ENCODE results near the gene STX19. TPM values are rescaled to one million over a fixed set of nuclear protein-coding genes. Genes with fewer than 3 reads are reported as not detected.
A peak's percentile ranks its signal among the peaks of the same experiment; 100 is the strongest.

The STX19 gene
- total and polyA plus RNA-seq, 4 experiments from 2014 or later, result 0.39 TPM; not detected in 2

DNA sequence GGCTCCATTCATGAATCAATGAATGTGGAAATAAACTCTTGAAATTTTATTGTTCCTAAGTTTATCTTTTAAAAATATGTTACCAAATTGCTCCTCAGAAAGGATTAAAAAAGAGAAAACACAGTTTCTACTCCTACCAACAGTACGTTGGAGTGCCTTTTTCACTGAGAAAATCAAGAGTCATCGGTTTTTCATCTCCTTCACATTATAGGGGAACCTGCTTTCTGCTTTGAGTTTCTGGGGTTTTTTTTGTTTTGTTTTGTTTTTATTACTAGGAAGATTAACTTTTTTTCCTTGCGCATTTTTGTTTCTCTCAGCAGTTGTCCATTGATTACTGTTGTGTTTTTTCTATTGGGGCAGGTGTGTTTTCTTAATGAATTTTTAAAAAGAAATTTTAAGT lies 45.0 kb downstream of the STX19 start:
- Mint-ChIP-seq H3K36me3 (peaks cover 0 to 3% of the 10 kb centered on the region in 2 donors), H3K4me1 (peaks cover 11 to 26% (median 23%) of the 10 kb centered on the region in 4 donors), H3K4me3 (no peak overlapping the region), H3K9me3 (no peaks in the 10 kb centered on the region), H3K27me3 (no peaks in the 10 kb centered on the region), H3K27ac (no peak overlapping the region)
- intact Hi-C loops (cut with micrococcal nuclease), result no loop called here
- no peak overlapping the region for H3K27ac ChIP-seq (ENCODE audit: low read depth, low read length)
- ChIA-PET CTCF (ENCODE audit: partially characterized antibody) (no interaction called here), POLR2A (ENCODE audit: partially characterized antibody) (no interaction called here)
- no peak for DNase-seq
- no peaks in the 10 kb centered on the region for H3K27me3 ChIP-seq (ENCODE audit: insufficient read depth, low read length)
- no peaks in the 10 kb centered on the region for H3K36me3 ChIP-seq (ENCODE audit: insufficient read depth, low read length)
- peaks cover 16% of the 10 kb centered on the region for H3K4me1 ChIP-seq (ENCODE audit: insufficient read depth, low read length)
- no peak overlapping the region for H3K4me3 ChIP-seq (ENCODE audit: low read length in 2 of 2)
- no peaks in the 10 kb centered on the region for H3K9me3 ChIP-seq (ENCODE audit: control insufficient read depth in 1 of 2, low read length in 2 of 2)

- Histone ChIP-seq H3K9me3 (ENCODE audit: control insufficient read depth in 1 of 2, low read length in 2 of 2) (no peaks in the 10 kb centered on the region), H3K27ac (ENCODE audit: low read depth, low read length) (no peak overlapping the region), H3K4me3 (ENCODE audit: low read length in 2 of 2) (no peak overlapping the region), H3K27me3 (ENCODE audit: insufficient read depth, low read length) (no peaks in the 10 kb centered on the region), H3K4me1 (ENCODE audit: insufficient read depth, low read length) (peaks cover 16% of the 10 kb centered on the region), H3K36me3 (ENCODE audit: insufficient read depth, low read length) (no peaks in the 10 kb centered on the region)
- Mint-ChIP-seq H3K4me1 (peaks cover 11 to 26% (median 23%) of the 10 kb centered on the region in 4 donors), H3K36me3 (peaks cover 0 to 3% of the 10 kb centered on the region in 2 donors), H3K27me3 (no peaks in the 10 kb centered on the region), H3K27ac (peak overlapping the region in 5 of 7 donors; percentile 32 to 92 (median 65)), H3K9me3 (no peaks in the 10 kb centered on the region), H3K4me3 (peak overlapping the region in 7 of 8 donors; percentile 1 to 74 (median 39))
- CTCF ChIA-PET (ENCODE audit: partially characterized antibody), result interaction anchor here (0.5 to 1.2 kb wide), 2 partner anchors 9 to 11 kb away, joined by 3 read pairs; partner anchors contain the start of gene PROS1
- DNase-seq, result no peak
- intact Hi-C loops (cut with micrococcal nuclease), result no loop called here
- POLR2A ChIA-PET (ENCODE audit: partially characterized antibody), result interaction anchor here (1.3 to 2.9 kb wide), 2 partner anchors 14 to 81 kb away, joined by 3 to 21 read pairs; partner anchors contain the start of genes DHFR2 and NSUN3
These were observed 46.7 kb downstream of the STX19 start for GRCh38 chr3:93981649-93982048.

DNA sequence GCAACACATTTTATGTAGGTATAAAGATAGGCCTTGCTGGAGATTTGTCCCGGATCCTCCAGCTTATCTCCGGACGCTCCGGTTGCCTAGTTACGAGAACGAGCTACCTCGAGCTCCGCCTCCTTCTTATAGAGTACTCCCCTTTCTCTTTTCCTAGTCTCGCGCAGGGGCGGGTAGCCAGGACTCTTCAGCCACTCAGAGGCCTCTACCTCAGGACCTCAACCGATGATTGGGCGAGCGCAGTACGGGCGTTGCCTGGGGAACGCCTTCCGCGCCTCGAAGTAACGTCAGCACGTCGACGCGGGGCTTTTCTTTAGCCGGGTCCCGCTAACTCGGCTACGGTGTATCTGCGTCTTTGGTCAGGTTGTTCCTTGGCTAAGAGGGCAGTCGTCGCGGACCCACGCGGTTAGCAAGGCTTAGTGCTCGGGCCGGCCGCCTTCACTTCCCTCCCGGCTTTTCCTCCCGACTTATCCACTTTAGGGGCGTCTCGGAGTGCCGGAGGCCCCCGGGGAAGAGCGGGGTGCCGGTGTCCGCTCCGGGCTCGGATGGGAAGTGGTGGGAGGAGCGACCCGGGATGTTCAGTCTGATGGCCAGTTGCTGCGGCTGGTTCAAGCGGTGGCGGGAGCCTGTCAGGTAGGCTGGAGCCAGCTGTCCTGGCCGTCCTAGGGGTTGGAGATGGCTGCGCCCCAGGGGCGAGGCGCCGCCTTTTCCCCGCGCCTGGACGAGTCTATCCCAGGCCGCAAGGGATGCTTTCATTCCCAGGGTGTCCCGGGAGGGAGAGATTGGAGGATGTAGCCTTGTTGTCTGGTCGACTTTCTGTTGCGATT lies 48.3 kb downstream of the STX19 start, which contains the start of gene ARL13B:
Gene ARL13B, plus strand, starts transcription at position 306 of the 827 bp plus-strand sequence. Its CDS starts 269 bp downstream, at position 575.
- Mint-ChIP-seq H3K27ac (peak within 1 kb of the TSS; percentile 92 to 97 (median 94)), H3K36me3 (peaks cover 0 to 3% of the 10 kb centered on the region in 2 donors), H3K4me1 (peaks cover 11 to 26% (median 23%) of the 10 kb centered on the region in 4 donors), H3K9me3 (no peaks in the 10 kb centered on the region), H3K27me3 (no peaks in the 10 kb centered on the region), H3K4me3 (peak within 1 kb of the TSS; percentile 80 to 94 (median 90))
- peak; percentile 91 to 97 (median 94) for DNase-seq
- Histone ChIP-seq H3K9me3 (ENCODE audit: control insufficient read depth in 1 of 2, low read length in 2 of 2) (no peaks in the 10 kb centered on the region), H3K36me3 (ENCODE audit: insufficient read depth, low read length) (no peaks in the 10 kb centered on the region), H3K27ac (ENCODE audit: low read depth, low read length) (peak within 1 kb of the TSS; percentile 93), H3K27me3 (ENCODE audit: insufficient read depth, low read length) (no peaks in the 10 kb centered on the region), H3K4me3 (ENCODE audit: low read length in 2 of 2) (peak within 1 kb of the TSS; percentile 78 to 98), H3K4me1 (ENCODE audit: insufficient read depth, low read length) (peaks cover 16% of the 10 kb centered on the region)
- CTCF ChIA-PET (ENCODE audit: partially characterized antibody), result interaction anchor here (0.5 to 2.7 kb wide), 4 partner anchors 12 to 275 kb away, joined by 4 to 10 read pairs (median 6); no protein-coding TSS in a partner anchor
- intact Hi-C loops (cut with micrococcal nuclease), result loop anchor here (1.0 kb wide), 1 partner anchor 83 kb away; the partner anchor contains the start of gene NSUN3
- POLR2A ChIA-PET (ENCODE audit: partially characterized antibody), result interaction anchor here (1.3 to 2.9 kb wide), 2 partner anchors 15 to 83 kb away, joined by 3 to 21 read pairs; partner anchors contain the start of genes DHFR2 and NSUN3

DNA sequence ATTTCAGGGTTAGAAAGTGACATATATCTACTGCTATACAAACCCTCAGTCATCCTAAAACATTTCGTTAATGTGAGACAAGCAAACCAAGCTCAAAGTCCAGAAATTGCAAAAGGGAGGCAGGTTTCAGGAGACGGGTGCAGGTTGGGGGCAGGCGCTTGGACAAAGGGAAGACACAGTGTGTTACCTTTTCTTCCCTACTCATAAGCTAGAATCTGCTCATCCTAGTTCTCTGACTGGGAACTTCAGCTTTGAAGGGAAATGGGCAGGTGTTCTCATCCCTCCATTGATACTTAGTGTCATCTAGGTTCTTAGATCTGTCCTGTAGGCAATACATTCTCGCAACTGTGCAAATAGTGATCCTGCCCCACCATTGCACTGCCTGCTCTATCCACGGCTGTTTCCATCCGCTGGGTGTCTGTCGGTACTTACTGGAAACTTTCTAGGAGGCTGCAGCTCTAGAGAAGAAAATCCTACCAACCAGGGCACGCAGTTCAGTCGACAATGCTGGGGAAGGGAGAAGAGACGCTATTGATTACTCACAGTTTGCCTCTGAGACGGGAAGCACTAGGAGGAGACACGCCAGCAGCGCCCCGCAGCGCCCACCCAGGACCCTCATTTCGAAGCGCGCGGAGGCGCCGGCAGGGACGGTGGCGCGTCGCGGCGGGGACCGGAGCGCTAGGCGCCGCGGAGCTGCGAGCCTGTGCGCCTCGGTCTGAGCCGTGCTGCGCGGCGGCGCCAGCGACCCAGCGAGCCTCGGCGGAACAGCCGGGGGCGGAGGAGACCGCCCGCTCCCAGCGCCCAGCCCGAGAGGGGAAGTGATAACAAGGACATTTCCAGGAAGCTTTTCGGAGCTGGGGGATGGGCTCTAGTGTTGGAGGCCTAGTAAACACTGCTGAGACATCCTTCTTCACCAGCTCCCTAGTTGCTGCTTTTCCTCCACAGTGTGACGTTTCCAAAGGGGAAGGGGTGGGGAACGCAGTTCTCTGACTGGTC lies 55.0 kb downstream of the STX19 start, which contains the start of gene PROS1:
Gene PROS1, minus strand, starts transcription at position 766 of the 996 bp plus-strand sequence. Its CDS starts 147 bp downstream, at position 619.
- Mint-ChIP-seq H3K36me3 (no peaks in the 10 kb centered on the region), H3K27ac (peak within 1 kb of the TSS in 2 of 7 donors; percentile 3 to 44), H3K27me3 (peaks cover 10 to 12% of the 10 kb centered on the region in 2 donors), H3K9me3 (no peaks in the 10 kb centered on the region), H3K4me1 (peaks cover 8 to 12% (median 10%) of the 10 kb centered on the region in 4 donors), H3K4me3 (peak within 1 kb of the TSS; percentile 77 to 89 (median 83))
- Histone ChIP-seq H3K4me1 (ENCODE audit: insufficient read depth, low read length) (peaks cover 16% of the 10 kb centered on the region), H3K36me3 (ENCODE audit: insufficient read depth, low read length) (no peaks in the 10 kb centered on the region), H3K27me3 (ENCODE audit: insufficient read depth, low read length) (no peaks in the 10 kb centered on the region), H3K9me3 (ENCODE audit: control insufficient read depth in 1 of 2, low read length in 2 of 2) (no peaks in the 10 kb centered on the region), H3K27ac (ENCODE audit: low read depth, low read length) (no peak within 1 kb of the TSS), H3K4me3 (ENCODE audit: low read length in 2 of 2) (peak within 1 kb of the TSS; percentile 48 to 50)
- intact Hi-C loops (cut with micrococcal nuclease), result no loop called here
- POLR2A ChIA-PET (ENCODE audit: partially characterized antibody), result interaction anchor here (1.4 kb wide), 1 partner anchor 89 kb away, joined by 3 read pairs; the partner anchor contains the start of genes DHFR2 and NSUN3
- DNase-seq, result peak; percentile 32 to 45 (median 35)
- CTCF ChIA-PET (ENCODE audit: partially characterized antibody), result interaction anchor here (1.6 kb wide), 1 partner anchor 9 kb away, joined by 3 read pairs; no protein-coding TSS in a partner anchor

DNA sequence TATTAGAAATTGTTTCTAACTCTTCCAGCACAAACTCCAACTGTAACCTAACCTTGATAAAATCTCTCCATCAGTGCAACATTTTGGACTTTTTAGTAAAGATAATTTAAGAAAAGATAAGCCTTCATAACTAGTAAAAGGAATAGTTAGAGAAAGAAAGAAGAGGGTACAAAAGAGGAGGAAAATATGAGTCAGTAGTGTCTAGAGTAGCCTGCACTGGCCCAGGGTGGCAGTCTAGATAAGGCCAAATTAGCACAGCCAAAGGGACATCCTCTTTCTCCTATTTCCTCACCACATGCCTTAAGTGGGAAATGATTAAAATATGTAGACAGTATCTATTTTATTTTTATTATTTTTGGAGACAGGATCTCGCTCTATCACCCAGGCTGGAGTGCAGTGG lies 58.4 kb downstream of the STX19 start:
- H3K9me3 Mint-ChIP-seq, result peaks cover 0 to 3% (median 0%) of the 10 kb centered on the region in 8 donors
- no peak overlapping the region for H3K4me3 Mint-ChIP-seq
- Histone ChIP-seq H3K27me3 (ENCODE audit: insufficient read depth, low read length) (no peaks in the 10 kb centered on the region), H3K9me3 (ENCODE audit: control insufficient read depth in 1 of 2, low read length in 2 of 2) (no peaks in the 10 kb centered on the region), H3K27ac (ENCODE audit: low read depth, low read length) (no peak overlapping the region), H3K4me3 (ENCODE audit: low read length in 2 of 2) (no peak overlapping the region), H3K36me3 (ENCODE audit: insufficient read depth, low read length) (no peaks in the 10 kb centered on the region), H3K4me1 (ENCODE audit: insufficient read depth, low read length) (peaks cover 16% of the 10 kb centered on the region)
- no peaks in the 10 kb centered on the region for H3K36me3 Mint-ChIP-seq
- peaks cover 10 to 12% of the 10 kb centered on the region in 2 donors for H3K27me3 Mint-ChIP-seq
- H3K27ac Mint-ChIP-seq, result no peak overlapping the region
- DNase-seq, result no peak
- intact Hi-C loops (cut with micrococcal nuclease), result no loop called here
- H3K4me1 Mint-ChIP-seq, result peaks cover 8 to 12% (median 10%) of the 10 kb centered on the region in 4 donors
- ChIA-PET POLR2A (ENCODE audit: partially characterized antibody) (no interaction called here), CTCF (ENCODE audit: partially characterized antibody) (interaction anchor here (1.5 kb wide), 1 partner anchor 8 kb away, joined by 4 read pairs; no protein-coding TSS in a partner anchor)

DNA sequence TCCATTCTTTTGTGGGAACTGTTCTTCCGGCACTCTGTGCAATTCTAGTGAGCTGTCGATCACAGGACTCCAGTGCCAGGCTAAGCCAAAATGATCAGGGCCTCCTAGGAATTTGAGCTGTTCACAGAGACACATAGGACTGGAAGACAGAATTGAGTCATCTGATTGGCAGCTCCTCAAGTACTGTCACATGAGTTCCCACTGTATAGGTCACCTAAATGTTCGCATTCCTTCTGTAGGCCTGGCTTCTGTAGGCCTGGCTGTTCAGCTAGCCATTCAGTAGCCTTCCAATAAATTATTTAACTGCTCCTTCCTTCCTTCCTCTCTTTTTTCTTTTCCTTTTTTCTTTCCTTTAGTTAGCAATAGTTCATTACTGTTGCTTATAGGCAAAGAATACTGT lies 59.0 kb downstream of the STX19 start:
- POLR2A ChIA-PET (ENCODE audit: partially characterized antibody), result no interaction called here
- CTCF ChIA-PET (ENCODE audit: partially characterized antibody), result no interaction called here
- H3K36me3 Mint-ChIP-seq, result no peaks in the 10 kb centered on the region
- Histone ChIP-seq H3K36me3 (ENCODE audit: insufficient read depth, low read length) (no peaks in the 10 kb centered on the region), H3K27ac (ENCODE audit: low read depth, low read length) (no peak overlapping the region), H3K4me1 (ENCODE audit: insufficient read depth, low read length) (peaks cover 16% of the 10 kb centered on the region), H3K9me3 (ENCODE audit: control insufficient read depth in 1 of 2, low read length in 2 of 2) (no peaks in the 10 kb centered on the region), H3K4me3 (ENCODE audit: low read length in 2 of 2) (no peak overlapping the region), H3K27me3 (ENCODE audit: insufficient read depth, low read length) (no peaks in the 10 kb centered on the region)
- H3K4me3 Mint-ChIP-seq, result no peak overlapping the region
- intact Hi-C loops (cut with micrococcal nuclease), result no loop called here
- H3K9me3 Mint-ChIP-seq, result peaks cover 0 to 3% (median 0%) of the 10 kb centered on the region in 8 donors
- no peak overlapping the region for H3K27ac Mint-ChIP-seq
- peaks cover 10 to 15% of the 10 kb centered on the region in 2 donors for H3K27me3 Mint-ChIP-seq
- peaks cover 8 to 12% (median 10%) of the 10 kb centered on the region in 4 donors for H3K4me1 Mint-ChIP-seq
- no peak for DNase-seq
